Keratinocyte (primary cell): Measurements from ENCODE around the gene PPP1R12C.

Source experiments
- CTCF ChIP-seq, 3 experiments: IDR thresholded peaks in 1 of 3; conservative IDR thresholded peaks in 1 of 3; optimal IDR thresholded peaks in 1 of 3; 2 replicates in 2 of 3; 3 replicates in 1 of 3; pipeline versions ENCODE3 to v1.5.1; 2011; ENCODE audit warnings: low read length in 3 of 3, mild to moderate bottlenecking in 3 of 3, moderate library complexity in 2 of 3, control low read depth in 1 of 3, inconsistent platforms in 1 of 3; ENCODE audit not compliant: insufficient read depth in 2 of 3; ENCODE audit errors: extremely low read depth in 1 of 3
- EZH2 ChIP-seq: IDR thresholded peaks from one replicate; pipeline ENCODE4 v1.6.1; 2012; ENCODE audit warnings: inconsistent platforms, mild to moderate bottlenecking, low read length, moderate library complexity

GRCh38 chr19:55116232-55116858 lies 1.1 kb downstream of the PPP1R12C start:
- no peak for TF ChIP-seq CTCF (optimal IDR thresholded peaks at IDR 0.05 in 1 of 3, IDR thresholded peaks at IDR 0.05 in 1 of 3, conservative IDR thresholded peaks at IDR 0.05 in 1 of 3; ENCODE audit: extremely low read depth in 1 of 3, insufficient read depth in 2 of 3, low read length in 3 of 3)
- no peak for TF ChIP-seq EZH2
